Measurements from ENCODE around the gene MAN1A2. TPM values are rescaled to one million over a fixed set of nuclear protein-coding genes. Genes with fewer than 3 reads are reported as not detected.
"Not testable (repeated sequence)": the region's sequence is repeated elsewhere in the genome, so short reads cannot be mapped to it uniquely, and the experiment has no call there.

Gene MAN1A2
- polyA plus RNA-seq, 1 experiment: 40.7 TPM

- TF ChIP-seq CTCF (IDR thresholded peaks at IDR 0.05; ENCODE audit: low read depth, low read length): no peak
- no peak for DNase-seq (ENCODE audit: low read depth, low spot score)
- Histone ChIP-seq H3K27me3 (ENCODE audit: control insufficient read depth, insufficient read depth, low read length) (no peaks in the 10 kb centered on the region), H3K9me3 (ENCODE audit: control insufficient read depth, insufficient read depth, low read length) (peaks cover 2% of the 10 kb centered on the region; the same call in 1 of the 2 replicates), H3K4me3 (ENCODE audit: low read depth, low read length) (no peak overlapping the region), H3K27ac (ENCODE audit: low read depth, low read length) (no peak overlapping the region)
- POLR2A ChIA-PET: interaction anchor here (0.6 to 1.0 kb wide), 2 partner anchors 80 to 652 kb away, joined by 3 read pairs; partner anchors contain the start of gene MAN1A2
- CTCF ChIA-PET: interaction anchor here (1.0 to 1.5 kb wide), 3 partner anchors 11 to 449 kb away, joined by 3 to 4 read pairs (median 3); no protein-coding TSS in a partner anchor
Observed at GRCh38 chr1:117447661-117448060, 80.4 kb downstream of the MAN1A2 start.

- ChIA-PET CTCF (no interaction called here), POLR2A (no interaction called here)
- no peak for DNase-seq (ENCODE audit: low read depth, low spot score)
- TF ChIP-seq CTCF (IDR thresholded peaks at IDR 0.05; ENCODE audit: low read depth, low read length): no peak
- Histone ChIP-seq H3K9me3 (ENCODE audit: control insufficient read depth, insufficient read depth, low read length) (peaks cover 2% of the 10 kb centered on the region; the same call in 1 of the 2 replicates), H3K27me3 (ENCODE audit: control insufficient read depth, insufficient read depth, low read length) (no peaks in the 10 kb centered on the region), H3K4me3 (ENCODE audit: low read depth, low read length) (no peak overlapping the region), H3K27ac (ENCODE audit: low read depth, low read length) (no peak overlapping the region)
Observed at GRCh38 chr1:117452216-117452615, 85.0 kb downstream of the MAN1A2 start.

GRCh38 chr1:117453958-117454357 lies 86.7 kb downstream of the MAN1A2 start:
- no peak for TF ChIP-seq CTCF (IDR thresholded peaks at IDR 0.05; ENCODE audit: low read depth, low read length)
- no peak overlapping the region for H3K4me3 ChIP-seq (ENCODE audit: low read depth, low read length)
- no peak for DNase-seq (ENCODE audit: low read depth, low spot score)
- POLR2A ChIA-PET: no interaction called here
- CTCF ChIA-PET: no interaction called here
- H3K9me3 ChIP-seq (ENCODE audit: control insufficient read depth, insufficient read depth, low read length): peaks cover 2% of the 10 kb centered on the region; the same call in 1 of the 2 replicates
- no peak overlapping the region for H3K27ac ChIP-seq (ENCODE audit: low read depth, low read length)
- H3K27me3 ChIP-seq (ENCODE audit: control insufficient read depth, insufficient read depth, low read length): no peaks in the 10 kb centered on the region

- POLR2A ChIA-PET; CTCF ChIA-PET; H3K27ac ChIP-seq (ENCODE audit: low read depth, low read length): not testable (repeated sequence)
Observed at GRCh38 chr1:117458410-117458809, 91.2 kb downstream of the MAN1A2 start.

GRCh38 chr1:117466761-117467160 lies 99.5 kb downstream of the MAN1A2 start:
- no peak overlapping the region for H3K27ac ChIP-seq (ENCODE audit: low read depth, low read length)

More at GRCh38 chr1:117458410-117458809, 91.2 kb downstream of the MAN1A2 start:
- not testable (repeated sequence) for DNase-seq (ENCODE audit: low read depth, low spot score); H3K4me3 ChIP-seq (ENCODE audit: low read depth, low read length); H3K27me3 ChIP-seq (ENCODE audit: control insufficient read depth, insufficient read depth, low read length); H3K9me3 ChIP-seq (ENCODE audit: control insufficient read depth, insufficient read depth, low read length)

More at GRCh38 chr1:117466761-117467160, 99.5 kb downstream of the MAN1A2 start:
- H3K27me3 ChIP-seq (ENCODE audit: control insufficient read depth, insufficient read depth, low read length): no peaks in the 10 kb centered on the region
- DNase-seq (ENCODE audit: low read depth, low spot score): no peak
- no peak for TF ChIP-seq CTCF (IDR thresholded peaks at IDR 0.05; ENCODE audit: low read depth, low read length)
- ChIA-PET POLR2A (no interaction called here), CTCF (no interaction called here)
- no peaks in the 10 kb centered on the region for H3K9me3 ChIP-seq (ENCODE audit: control insufficient read depth, insufficient read depth, low read length)
- H3K4me3 ChIP-seq (ENCODE audit: low read depth, low read length): no peak overlapping the region

Measured in AG04450 (cell line).